K562 (cell line): ENCODE results near the gene MARS1. TPM values are rescaled to one million over a fixed set of nuclear protein-coding genes. Genes with fewer than 3 reads are reported as not detected.
A peak's percentile ranks its signal among the peaks of the same experiment; 100 is the strongest.

Source experiments
- ATAC-seq: fragments of 200-7000 bp; cut with Tn5 transposase; 3 replicates; pipeline ENCODE4 v1.9.1; 2020; ENCODE audit warnings: moderate library complexity
- BruUV-seq: library from RNA; stranded (reverse); fragments of 400-500 nt; replicated peaks from 2 replicates; lab custom pipeline; 2021; lab: Mats Ljungman, UMichigan
- CTCF ChIA-PET: fragments of 300-600 bp; formaldehyde crosslinking; extraction: SDS; loops from one replicate; lab custom pipeline; 2021; ENCODE audit warnings: low intra/inter-chr PET ratio; lab: Yijun Ruan, JAX
- POLR2A ChIA-PET: fragments of 300-600, 350-650 bp; sonication (Branson Sonifier 250); formaldehyde crosslinking; extraction: SDS; loops from one replicate; lab custom pipeline; 2021; ENCODE audit warnings: antibody characterized with exemption, inconsistent platforms; lab: Yijun Ruan, JAX
- DNase-seq, 4 experiments: peaks; one replicate each; pipeline versions ENCODE4 v3.0.0 to v3.0.0-alpha.2; 2011 to 2018; ENCODE audit warnings: low spot score in 3 of 4, mixed read lengths in 3 of 4; ENCODE audit errors: extremely low read depth in 1 of 4
- FAIRE-seq: peaks from 2 replicates; lab custom pipeline; 2011; peaks lifted over from hg19 to GRCh38; lab: Jason Lieb, UNC
- H2AFZ ChIP-seq: 2 replicates; pipeline ENCODE4 v1.6.0; 2011; ENCODE audit warnings: low read depth, low read length, control low read depth, inconsistent platforms
- H3K27ac ChIP-seq: fragments of 200-600 bp; 3 replicates; pipeline ENCODE4 v1.8.0; 2011; ENCODE audit warnings: low read depth, mild to moderate bottlenecking, control low read depth, inconsistent platforms, low read length, moderate library complexity, mixed read lengths; ENCODE audit errors: extremely low read depth
- H3K27me3 ChIP-seq, 2 experiments: fragments of 300-600 bp in 1 of 2; 2 replicates in 1 of 2; 3 replicates in 1 of 2; pipeline versions ENCODE4 v1.6.0 to v1.8.0; 2011; ENCODE audit warnings: inconsistent platforms in 2 of 2, low read length in 2 of 2, mild to moderate bottlenecking in 1 of 2, mixed read lengths in 1 of 2, moderate library complexity in 1 of 2; ENCODE audit not compliant: control insufficient read depth in 2 of 2, insufficient read depth in 2 of 2
- H3K36me3 ChIP-seq: fragments of 300-600 bp; 3 replicates; pipeline ENCODE4 v1.8.0; 2011; ENCODE audit warnings: mild to moderate bottlenecking, low read length, inconsistent platforms; ENCODE audit not compliant: control insufficient read depth, insufficient read depth
- H3K4me1 ChIP-seq, 2 experiments: fragments of 200-600 bp in 1 of 2; replicated peaks in 1 of 2; 2 replicates in 1 of 2; 3 replicates in 1 of 2; pipeline versions ENCODE4 v1.5.1 to v1.8.0; 2011; ENCODE audit warnings: inconsistent platforms in 2 of 2, low read length in 2 of 2, mild to moderate bottlenecking in 1 of 2, mixed read lengths in 1 of 2, moderate library complexity in 1 of 2; ENCODE audit not compliant: control insufficient read depth in 2 of 2, insufficient read depth in 2 of 2
- H3K4me2 ChIP-seq: 2 replicates; pipeline ENCODE4 v1.6.1; 2011; ENCODE audit warnings: low read length, control low read depth, inconsistent platforms, mixed read lengths; ENCODE audit not compliant: insufficient read depth
- H3K4me3 ChIP-seq: fragments of 200-600 bp; sonication (generic), shearing (Covaris generic); 2 replicates; pipeline ENCODE4 v1.5.1; 2016; ENCODE audit warnings: control low read depth, inconsistent platforms
- H3K79me2 ChIP-seq: fragments of 200-600 bp; 3 replicates; pipeline ENCODE4 v1.8.0; 2011; ENCODE audit warnings: low read length, inconsistent platforms; ENCODE audit not compliant: control insufficient read depth, insufficient read depth
- H3K9ac ChIP-seq, 2 experiments: 2 replicates each; pipeline versions ENCODE4 v1.6.0 to v1.6.1; 2011; ENCODE audit warnings: low read depth in 2 of 2, low read length in 2 of 2, control low read depth in 1 of 2, inconsistent platforms in 1 of 2, mild to moderate bottlenecking in 1 of 2, mixed read lengths in 1 of 2; ENCODE audit not compliant: insufficient read depth in 1 of 2
- H3K9me1 ChIP-seq: one replicate; pipeline ENCODE4 v1.6.0; 2011; ENCODE audit warnings: inconsistent platforms, mild to moderate bottlenecking, low read length, moderate library complexity; ENCODE audit not compliant: control insufficient read depth, insufficient read depth
- H3K9me3 ChIP-seq: replicated peaks from 2 replicates; pipeline ENCODE4 v1.5.1; 2011; ENCODE audit warnings: low read depth, low read length, inconsistent platforms; ENCODE audit not compliant: control insufficient read depth, insufficient read depth
- H4K20me1 ChIP-seq: replicated peaks from 2 replicates; pipeline ENCODE4 v1.6.1; 2011; ENCODE audit warnings: low read length, inconsistent platforms, mixed read lengths; ENCODE audit not compliant: control insufficient read depth, insufficient read depth
- CBFA2T2 ChIP-seq: fragments of 450-650 bp; conservative IDR thresholded peaks from 2 replicates; pipeline ENCODE4 v1.6.1; 2017; ENCODE audit warnings: mild to moderate bottlenecking
- MTF1 ChIP-seq: fragments of 250-450 bp; sonication (Bioruptor Pico); IDR thresholded peaks from 2 replicates; pipeline ENCODE4 v1.9.0; 2021; ENCODE audit warnings: moderate library complexity, mild to moderate bottlenecking, inconsistent platforms, borderline replicate concordance
- MYC ChIP-seq, 2 experiments: fragments of 250-450 bp in 1 of 2; sonication (Bioruptor Pico) in 1 of 2; IDR thresholded peaks; 2 replicates each; pipeline versions ENCODE4 v1.5.1 to v1.6.1; 2012 to 2021; ENCODE audit warnings: low read depth in 2 of 2, borderline replicate concordance in 1 of 2, improper control_type of control experiment in 1 of 2, low read length in 1 of 2, mild to moderate bottlenecking in 1 of 2, moderate library complexity in 1 of 2
- POLR2AphosphoS5 ChIP-seq: IDR thresholded peaks from 2 replicates; pipeline ENCODE4 v1.6.1; 2011; ENCODE audit warnings: mild to moderate bottlenecking, low read depth, low read length, moderate library complexity; ENCODE audit not compliant: control insufficient read depth, insufficient read depth
- SETDB1 ChIP-seq: IDR thresholded peaks from one replicate; pipeline ENCODE4 v1.6.1; 2012; ENCODE audit warnings: low read length, control low read depth, inconsistent platforms
- ZBTB40 ChIP-seq, 2 experiments: fragments of 450-650 bp in 1 of 2; sonication (generic) in 1 of 2; formaldehyde crosslinking in 1 of 2; IDR thresholded peaks; 2 replicates each; pipeline versions ENCODE4 v1.7.1 to v1.9.0; 2016 to 2022; ENCODE audit warnings: inconsistent platforms in 1 of 2, mild to moderate bottlenecking in 1 of 2, missing genetic modification reagents in 1 of 2
- WGBS: fragments of 100-300 bp; shearing (Covaris generic); methylation state at CpG from one replicate; pipeline ENCODE4 v1.1.6; 2016; ENCODE audit warnings: low coverage, mixed read lengths; ENCODE audit not compliant: insufficient coverage; ENCODE audit errors: missing lambda C conversion rate; 5-methylcytosine and 5-hydroxymethylcytosine counted together
- in situ Hi-C: fragments of 300-500 bp; cut with MboI; formaldehyde crosslinking; loops from 4 replicates; pipeline ENCODE4 v1.15.0; 2018; ENCODE audit warnings: inconsistent platforms, mixed read lengths
- intact Hi-C: fragments of 100-400 bp; cut with micrococcal nuclease; formaldehyde crosslinking; loops from 2 replicates; pipeline ENCODE4 v1.14.2; 2022
- polyA plus RNA-seq, 8 experiments: library from polyadenylated mRNA; depleted of rRNA in 4 of 8; stranded (reverse) in 5 of 8; unstranded in 3 of 8; fragments of >200 nt; fragmentation: Nextera tagmentation in 2 of 8; fragmentation: Illumina TruSeq in 1 of 8; extraction: Ambion mirVana in 2 of 8; extraction: Trizol in 1 of 8; gene quantifications; 2 replicates each; pipeline versions ENCODE4 v1.2.1 to v1.2.3, GENCODE V29; 2011 to 2014; ENCODE audit warnings: inconsistent platforms in 1 of 8, missing spikeins in 1 of 8
- total RNA-seq, 7 experiments: library from RNA; depleted of rRNA in 6 of 7; stranded (reverse); fragments of >200 nt in 6 of 7; fragmentation: Illumina TruSeq in 2 of 7; extraction: Trizol in 2 of 7; gene quantifications; 2 replicates each; pipeline versions ENCODE4 v1.2.1 to v1.2.3, GENCODE V29; 2011 to 2021; ENCODE audit warnings: low replicate concordance in 1 of 7

MARS1 gene
- total and polyA plus RNA-seq, 9 of the 15 experiments (the other 6 are each of a cell fraction or from before 2014, with no cell fraction given): 117 to 382 (median 220) TPM

GRCh38 chr12:57511588-57512325 lies 23.9 kb downstream of the MARS1 start:
- H2AFZ ChIP-seq: no peak overlapping the region
- no TSS peak for BruUV-seq
- no peak for ATAC-seq
- peaks cover 5% of the 10 kb centered on the region; the same call in 2 of the 3 replicates for H3K79me2 ChIP-seq
- intact Hi-C loops: no loop called here
- no peak for DNase-seq
- H3K4me3 ChIP-seq: no peak overlapping the region
- in situ Hi-C loops: no loop called here
- peaks cover 18% of the 10 kb centered on the region for H4K20me1 ChIP-seq
- ChIA-PET POLR2A (interaction anchor here (0.7 to 10.1 kb wide), 6 partner anchors 8 to 53 kb away, joined by 3 to 184 read pairs (median 3); partner anchors contain the start of genes DCTN2 and DDIT3), CTCF (no interaction called here)
- H3K27ac ChIP-seq: no peak overlapping the region; the same call in 2 of the 3 replicates
- no peak for FAIRE-seq
- no peaks in the 10 kb centered on the region for H3K9me3 ChIP-seq
- no peaks in the 10 kb centered on the region for H3K27me3 ChIP-seq
- peaks cover 71% of the 10 kb centered on the region for H3K36me3 ChIP-seq
- no peak overlapping the region for H3K4me2 ChIP-seq
- H3K4me1 ChIP-seq: peaks cover 0 to 2% of the 10 kb centered on the region in 2 experiments; a peak in 3 of 5 replicates
- no peak overlapping the region for H3K9ac ChIP-seq
- 98% methylated on average over 7 of the region's 7 CpGs for WGBS
- H3K9me1 ChIP-seq: peaks cover under 1% of the 10 kb centered on the region
- no peak for TF ChIP-seq CBFA2T2
- no peak for TF ChIP-seq MYC (IDR thresholded peaks at IDR 0.05; ENCODE audit: low read depth, low read length)
- no peak for TF ChIP-seq MYC (CRISPR knock-in tag; IDR thresholded peaks at IDR 0.05; ENCODE audit: borderline replicate concordance, low read depth)
- TF ChIP-seq ZBTB40 (IDR thresholded peaks at IDR 0.05): no peak
- 0 out of 2 replicates have a peak, but pooled peaks have one; percentile 7 for TF ChIP-seq ZBTB40 (CRISPR knock-in tag; IDR thresholded peaks at IDR 0.05)
- TF ChIP-seq SETDB1: no peak
- peak; percentile 27; the same call in 1 of the 2 replicates for TF ChIP-seq POLR2AphosphoS5
- no peak for TF ChIP-seq MTF1 (CRISPR knock-in tag)
